GM23338 (cell line): ENCODE measurements around the gene TRIM28. TPM values are rescaled to one million over a fixed set of nuclear protein-coding genes. Genes with fewer than 3 reads are reported as not detected.

Source experiments
- ATAC-seq: fragments of 200-7000 bp; cut with Tn5 transposase; 3 replicates; pipeline ENCODE4 v1.9.1; 2020
- DNase-seq: peaks from one replicate; pipeline ENCODE4 v3.0.0-alpha.2; 2015; ENCODE audit warnings: low spot score
- H2AFZ ChIP-seq: fragments of 200-600 bp; sonication (generic); 2 replicates; pipeline ENCODE4 v1.8.0; 2016; ENCODE audit warnings: antibody characterized with exemption, mild to moderate bottlenecking, moderate library complexity
- H3F3A ChIP-seq: fragments of 200-600 bp; sonication (generic); replicated peaks from 2 replicates; pipeline ENCODE4 v1.8.0; 2017; ENCODE audit warnings: antibody characterized with exemption, mixed run types, low read depth
- H3K27ac ChIP-seq: fragments of 200-600 bp; sonication (generic); 2 replicates; pipeline ENCODE4 v1.6.1; 2016; ENCODE audit warnings: low read depth
- H3K27me3 ChIP-seq: fragments of 200-600 bp; sonication (generic); 2 replicates; pipeline ENCODE4 v1.8.0; 2016; ENCODE audit warnings: mild to moderate bottlenecking, mixed run types, moderate library complexity; ENCODE audit not compliant: insufficient read depth
- H3K36me3 ChIP-seq: fragments of 200-600 bp; sonication (generic); 2 replicates; pipeline ENCODE4 v1.8.0; 2016; ENCODE audit warnings: mild to moderate bottlenecking; ENCODE audit not compliant: insufficient read depth
- H3K4me1 ChIP-seq: fragments of 200-600 bp; sonication (generic); 2 replicates; pipeline ENCODE4 v1.8.0; 2016; ENCODE audit warnings: mild to moderate bottlenecking, moderate library complexity; ENCODE audit not compliant: insufficient read depth
- H3K4me2 ChIP-seq: fragments of 200-600 bp; sonication (generic); 2 replicates; pipeline ENCODE4 v1.7.1; 2017; ENCODE audit warnings: mixed run types
- H3K4me3 ChIP-seq: fragments of 200-600 bp; sonication (generic); 2 replicates; pipeline ENCODE4 v1.6.1; 2016; ENCODE audit warnings: mixed run types
- H3K79me2 ChIP-seq: fragments of 200-600 bp; sonication (generic); replicated peaks from 2 replicates; pipeline ENCODE4 v1.8.0; 2017; ENCODE audit warnings: mild to moderate bottlenecking; ENCODE audit not compliant: insufficient read depth
- H3K9me2 ChIP-seq: fragments of 200-600 bp; sonication (generic); 2 replicates; pipeline ENCODE4 v1.8.0; 2017; ENCODE audit not compliant: insufficient read depth
- H4K20me1 ChIP-seq: fragments of 200-600 bp; sonication (generic); replicated peaks from 2 replicates; pipeline ENCODE4 v1.8.0; 2017; ENCODE audit warnings: mild to moderate bottlenecking; ENCODE audit not compliant: insufficient read depth
- H3K27ac Mint-ChIP-seq: 2 replicates; pipeline ENCODE4 v1.8.0; 2020; ENCODE audit warnings: inconsistent platforms, mild to moderate bottlenecking, moderate library complexity, mixed read lengths
- H3K27me3 Mint-ChIP-seq: 3 replicates; pipeline ENCODE4 v1.8.0; 2022; ENCODE audit warnings: low read depth, mild to moderate bottlenecking, moderate library complexity, mixed read lengths, inconsistent platforms; ENCODE audit not compliant: insufficient read depth, poor library complexity
- H3K36me3 Mint-ChIP-seq: 3 replicates; pipeline ENCODE4 v1.8.0; 2021; ENCODE audit warnings: low read depth, mild to moderate bottlenecking, inconsistent platforms, moderate library complexity, mixed read lengths
- H3K4me1 Mint-ChIP-seq: 3 replicates; pipeline ENCODE4 v1.8.0; 2020; ENCODE audit warnings: mild to moderate bottlenecking, inconsistent platforms, mixed read lengths
- H3K4me3 Mint-ChIP-seq: 3 replicates; pipeline ENCODE4 v1.8.0; 2021; ENCODE audit warnings: moderate library complexity, mild to moderate bottlenecking, inconsistent platforms, mixed read lengths
- H3K9me3 Mint-ChIP-seq: 3 replicates; pipeline ENCODE4 v1.8.0; 2020; ENCODE audit warnings: moderate library complexity, mild to moderate bottlenecking, inconsistent platforms, mixed read lengths
- CREB1 ChIP-seq: fragments of 250-450 bp; sonication (Bioruptor Pico); IDR thresholded peaks from 2 replicates; pipeline ENCODE4 v1.5.0; 2020; ENCODE audit warnings: low read depth, mild to moderate bottlenecking, moderate library complexity
- EZH2 ChIP-seq: fragments of 200-600 bp; sonication (generic); IDR thresholded peaks from one replicate; pipeline ENCODE4 v1.8.0; 2017; ENCODE audit warnings: antibody characterized with exemption, mild to moderate bottlenecking, low read depth; ENCODE audit not compliant: unreplicated experiment
- EZH2phosphoT487 ChIP-seq: fragments of 200-600 bp; sonication (generic); IDR thresholded peaks from one replicate; pipeline ENCODE4 v1.8.1; 2018; ENCODE audit warnings: antibody characterized with exemption; ENCODE audit not compliant: unreplicated experiment
- JUNB ChIP-seq: IDR thresholded peaks from one replicate; pipeline ENCODE4 v1.6.1; 2016; ENCODE audit warnings: antibody characterized with exemption; ENCODE audit not compliant: unreplicated experiment
- NANOG ChIP-seq: IDR thresholded peaks from 2 replicates; pipeline ENCODE4 v1.6.1; 2016; ENCODE audit warnings: antibody characterized with exemption, borderline replicate concordance
- POLR2AphosphoS5 ChIP-seq: IDR thresholded peaks from 2 replicates; pipeline ENCODE4 v1.6.1; 2016; ENCODE audit warnings: antibody characterized with exemption, low read depth
- STAT1 ChIP-seq: IDR thresholded peaks from one replicate; pipeline ENCODE4 v1.6.1; 2016; ENCODE audit warnings: antibody characterized with exemption; ENCODE audit not compliant: unreplicated experiment
- ZNF114 ChIP-seq: fragments of 250-450 bp; sonication (Bioruptor Pico); IDR thresholded peaks from 2 replicates; pipeline ENCODE4 v1.5.0; 2020; ENCODE audit warnings: mild to moderate bottlenecking, moderate library complexity
- ZNF331 ChIP-seq: fragments of 250-450 bp; sonication (Bioruptor Pico); IDR thresholded peaks from 2 replicates; pipeline ENCODE4 v1.5.0; 2020; ENCODE audit warnings: low read depth, mild to moderate bottlenecking, moderate library complexity
- polyA plus RNA-seq: library from polyadenylated mRNA; unstranded; fragments of >200 nt; fragmentation: Nextera tagmentation; extraction: Ambion mirVana; gene quantifications from 2 replicates; pipeline ENCODE4 v1.2.1, GENCODE V29; 2016
- total RNA-seq: library from RNA; depleted of rRNA; stranded (reverse); fragments of >200 nt; shearing (Covaris generic); gene quantifications from 2 replicates; pipeline ENCODE4 v1.2.3, GENCODE V29; 2014
- TF ChIP-seq, protein P1 (sequence below): fragments of 250-450 bp; sonication (Bioruptor Pico); IDR thresholded peaks from 2 replicates; pipeline ENCODE4 v1.5.0; 2020; ENCODE audit warnings: mild to moderate bottlenecking, moderate library complexity
- TF ChIP-seq, protein P2 (sequence below), 2 experiments: fragments of 200-600 bp in 1 of 2; sonication (generic) in 1 of 2; conservative IDR thresholded peaks; 2 replicates each; pipeline versions ENCODE4 v1.5.1 to v1.6.1; 2016 to 2017; ENCODE audit warnings: antibody characterized with exemption in 2 of 2, low read depth in 2 of 2, mild to moderate bottlenecking in 2 of 2, moderate library complexity in 1 of 2
- TF ChIP-seq, protein P3 (sequence below): IDR thresholded peaks from one replicate; pipeline ENCODE4 v1.6.1; 2018; ENCODE audit warnings: antibody characterized with exemption; ENCODE audit not compliant: unreplicated experiment
- TF ChIP-seq, protein P4 (sequence below): IDR thresholded peaks from 2 replicates; pipeline ENCODE4 v1.6.1; 2016; ENCODE audit warnings: antibody characterized with exemption

TRIM28 gene
- total and polyA plus RNA-seq, 2 experiments from 2014 or later, result 920 to 1,430 TPM

DNA sequence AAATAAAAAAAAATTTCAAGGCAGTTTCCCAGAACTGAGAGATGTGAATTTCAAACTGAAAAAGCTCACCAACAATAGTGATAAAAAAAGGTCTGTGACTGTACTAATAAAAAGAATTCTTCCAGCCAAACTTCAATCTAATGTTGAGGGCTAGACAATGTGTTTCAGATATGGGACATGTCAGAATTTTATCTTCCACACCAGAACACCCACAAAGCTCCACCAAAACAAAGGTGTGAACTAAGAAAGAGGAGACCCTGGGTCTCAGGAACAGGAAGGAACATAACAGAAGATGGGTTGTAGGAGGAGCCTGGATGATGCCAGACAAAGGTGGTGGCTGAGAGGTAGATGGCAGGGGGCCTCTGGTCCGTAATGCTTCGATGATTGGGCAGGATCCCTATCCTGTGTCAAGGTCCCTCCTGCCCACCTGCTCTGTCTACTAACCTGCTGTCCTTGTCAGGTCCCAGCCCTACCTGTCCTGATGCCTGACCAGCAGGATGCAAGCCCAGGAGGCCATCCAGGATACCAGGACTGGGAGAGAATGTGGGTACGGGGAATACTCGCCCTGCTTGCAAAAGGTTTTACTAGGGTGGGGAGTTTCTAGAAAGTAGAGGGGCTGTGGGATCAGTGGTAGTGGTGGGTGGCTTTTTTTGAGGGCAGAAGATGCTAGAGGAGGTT lies 24.7 kb downstream of the TRIM28 start:
- H2AFZ ChIP-seq, result no peak overlapping the region
- no peaks in the 10 kb centered on the region; the same call in 1 of the 2 replicates for H3F3A ChIP-seq
- H3K36me3 ChIP-seq, result no peaks in the 10 kb centered on the region
- no peak overlapping the region for H3K4me2 ChIP-seq
- no peaks in the 10 kb centered on the region for H3K9me2 ChIP-seq
- H3K27ac ChIP-seq, result no peak overlapping the region
- ATAC-seq (no peak), DNase-seq (no peak)
- peaks cover 32% of the 10 kb centered on the region for H3K36me3 Mint-ChIP-seq
- peaks cover 13% of the 10 kb centered on the region for H3K4me1 Mint-ChIP-seq
- H3K79me2 ChIP-seq, result no peaks in the 10 kb centered on the region
- H3K27me3 Mint-ChIP-seq, result peaks cover 20% of the 10 kb centered on the region
- H3K4me3 ChIP-seq, result no peak overlapping the region
- no peaks in the 10 kb centered on the region; the same call in 2 of the 3 replicates for H3K9me3 Mint-ChIP-seq
- H3K27me3 ChIP-seq, result peaks cover 11% of the 10 kb centered on the region
- H3K27ac Mint-ChIP-seq, result no peak overlapping the region
- no peak overlapping the region; the same call in 2 of the 3 replicates for H3K4me3 Mint-ChIP-seq
- no peaks in the 10 kb centered on the region for H4K20me1 ChIP-seq
- TF ChIP-seq, protein P1, sequence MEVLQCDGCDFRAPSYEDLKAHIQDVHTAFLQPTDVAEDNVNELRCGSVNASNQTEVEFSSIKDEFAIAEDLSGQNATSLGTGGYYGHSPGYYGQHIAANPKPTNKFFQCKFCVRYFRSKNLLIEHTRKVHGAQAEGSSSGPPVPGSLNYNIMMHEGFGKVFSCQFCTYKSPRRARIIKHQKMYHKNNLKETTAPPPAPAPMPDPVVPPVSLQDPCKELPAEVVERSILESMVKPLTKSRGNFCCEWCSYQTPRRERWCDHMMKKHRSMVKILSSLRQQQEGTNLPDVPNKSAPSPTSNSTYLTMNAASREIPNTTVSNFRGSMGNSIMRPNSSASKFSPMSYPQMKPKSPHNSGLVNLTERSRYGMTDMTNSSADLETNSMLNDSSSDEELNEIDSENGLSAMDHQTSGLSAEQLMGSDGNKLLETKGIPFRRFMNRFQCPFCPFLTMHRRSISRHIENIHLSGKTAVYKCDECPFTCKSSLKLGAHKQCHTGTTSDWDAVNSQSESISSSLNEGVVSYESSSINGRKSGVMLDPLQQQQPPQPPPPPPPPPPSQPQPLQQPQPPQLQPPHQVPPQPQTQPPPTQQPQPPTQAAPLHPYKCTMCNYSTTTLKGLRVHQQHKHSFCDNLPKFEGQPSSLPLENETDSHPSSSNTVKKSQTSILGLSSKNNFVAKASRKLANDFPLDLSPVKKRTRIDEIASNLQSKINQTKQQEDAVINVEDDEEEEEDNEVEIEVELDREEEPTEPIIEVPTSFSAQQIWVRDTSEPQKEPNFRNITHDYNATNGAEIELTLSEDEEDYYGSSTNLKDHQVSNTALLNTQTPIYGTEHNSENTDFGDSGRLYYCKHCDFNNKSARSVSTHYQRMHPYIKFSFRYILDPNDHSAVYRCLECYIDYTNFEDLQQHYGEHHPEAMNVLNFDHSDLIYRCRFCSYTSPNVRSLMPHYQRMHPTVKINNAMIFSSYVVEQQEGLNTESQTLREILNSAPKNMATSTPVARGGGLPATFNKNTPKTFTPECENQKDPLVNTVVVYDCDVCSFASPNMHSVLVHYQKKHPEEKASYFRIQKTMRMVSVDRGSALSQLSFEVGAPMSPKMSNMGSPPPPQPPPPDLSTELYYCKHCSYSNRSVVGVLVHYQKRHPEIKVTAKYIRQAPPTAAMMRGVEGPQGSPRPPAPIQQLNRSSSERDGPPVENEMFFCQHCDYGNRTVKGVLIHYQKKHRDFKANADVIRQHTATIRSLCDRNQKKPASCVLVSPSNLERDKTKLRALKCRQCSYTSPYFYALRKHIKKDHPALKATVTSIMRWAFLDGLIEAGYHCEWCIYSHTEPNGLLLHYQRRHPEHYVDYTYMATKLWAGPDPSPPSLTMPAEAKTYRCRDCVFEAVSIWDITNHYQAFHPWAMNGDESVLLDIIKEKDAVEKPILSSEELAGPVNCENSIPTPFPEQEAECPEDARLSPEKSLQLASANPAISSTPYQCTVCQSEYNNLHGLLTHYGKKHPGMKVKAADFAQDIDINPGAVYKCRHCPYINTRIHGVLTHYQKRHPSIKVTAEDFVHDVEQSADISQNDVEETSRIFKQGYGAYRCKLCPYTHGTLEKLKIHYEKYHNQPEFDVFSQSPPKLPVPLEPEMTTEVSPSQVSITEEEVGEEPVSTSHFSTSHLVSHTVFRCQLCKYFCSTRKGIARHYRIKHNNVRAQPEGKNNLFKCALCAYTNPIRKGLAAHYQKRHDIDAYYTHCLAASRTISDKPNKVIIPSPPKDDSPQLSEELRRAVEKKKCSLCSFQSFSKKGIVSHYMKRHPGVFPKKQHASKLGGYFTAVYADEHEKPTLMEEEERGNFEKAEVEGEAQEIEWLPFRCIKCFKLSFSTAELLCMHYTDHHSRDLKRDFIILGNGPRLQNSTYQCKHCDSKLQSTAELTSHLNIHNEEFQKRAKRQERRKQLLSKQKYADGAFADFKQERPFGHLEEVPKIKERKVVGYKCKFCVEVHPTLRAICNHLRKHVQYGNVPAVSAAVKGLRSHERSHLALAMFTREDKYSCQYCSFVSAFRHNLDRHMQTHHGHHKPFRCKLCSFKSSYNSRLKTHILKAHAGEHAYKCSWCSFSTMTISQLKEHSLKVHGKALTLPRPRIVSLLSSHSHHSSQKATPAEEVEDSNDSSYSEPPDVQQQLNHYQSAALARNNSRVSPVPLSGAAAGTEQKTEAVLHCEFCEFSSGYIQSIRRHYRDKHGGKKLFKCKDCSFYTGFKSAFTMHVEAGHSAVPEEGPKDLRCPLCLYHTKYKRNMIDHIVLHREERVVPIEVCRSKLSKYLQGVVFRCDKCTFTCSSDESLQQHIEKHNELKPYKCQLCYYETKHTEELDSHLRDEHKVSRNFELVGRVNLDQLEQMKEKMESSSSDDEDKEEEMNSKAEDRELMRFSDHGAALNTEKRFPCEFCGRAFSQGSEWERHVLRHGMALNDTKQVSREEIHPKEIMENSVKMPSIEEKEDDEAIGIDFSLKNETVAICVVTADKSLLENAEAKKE (CRISPR knock-in tag), result no peak
- TF ChIP-seq JUNB (no peak), ZNF114 (CRISPR knock-in tag) (no peak), EZH2phosphoT487 (no peak), NANOG (no peak), CREB1 (CRISPR knock-in tag) (no peak), POLR2AphosphoS5 (no peak), EZH2 (no peak), STAT1 (no peak), ZNF331 (CRISPR knock-in tag) (no peak)
- TF ChIP-seq, protein P2, sequence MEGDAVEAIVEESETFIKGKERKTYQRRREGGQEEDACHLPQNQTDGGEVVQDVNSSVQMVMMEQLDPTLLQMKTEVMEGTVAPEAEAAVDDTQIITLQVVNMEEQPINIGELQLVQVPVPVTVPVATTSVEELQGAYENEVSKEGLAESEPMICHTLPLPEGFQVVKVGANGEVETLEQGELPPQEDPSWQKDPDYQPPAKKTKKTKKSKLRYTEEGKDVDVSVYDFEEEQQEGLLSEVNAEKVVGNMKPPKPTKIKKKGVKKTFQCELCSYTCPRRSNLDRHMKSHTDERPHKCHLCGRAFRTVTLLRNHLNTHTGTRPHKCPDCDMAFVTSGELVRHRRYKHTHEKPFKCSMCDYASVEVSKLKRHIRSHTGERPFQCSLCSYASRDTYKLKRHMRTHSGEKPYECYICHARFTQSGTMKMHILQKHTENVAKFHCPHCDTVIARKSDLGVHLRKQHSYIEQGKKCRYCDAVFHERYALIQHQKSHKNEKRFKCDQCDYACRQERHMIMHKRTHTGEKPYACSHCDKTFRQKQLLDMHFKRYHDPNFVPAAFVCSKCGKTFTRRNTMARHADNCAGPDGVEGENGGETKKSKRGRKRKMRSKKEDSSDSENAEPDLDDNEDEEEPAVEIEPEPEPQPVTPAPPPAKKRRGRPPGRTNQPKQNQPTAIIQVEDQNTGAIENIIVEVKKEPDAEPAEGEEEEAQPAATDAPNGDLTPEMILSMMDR (conservative IDR thresholded peaks at IDR 0.05; ENCODE audit: low read depth in 2 of 2), result no peak
- TF ChIP-seq, protein P3, sequence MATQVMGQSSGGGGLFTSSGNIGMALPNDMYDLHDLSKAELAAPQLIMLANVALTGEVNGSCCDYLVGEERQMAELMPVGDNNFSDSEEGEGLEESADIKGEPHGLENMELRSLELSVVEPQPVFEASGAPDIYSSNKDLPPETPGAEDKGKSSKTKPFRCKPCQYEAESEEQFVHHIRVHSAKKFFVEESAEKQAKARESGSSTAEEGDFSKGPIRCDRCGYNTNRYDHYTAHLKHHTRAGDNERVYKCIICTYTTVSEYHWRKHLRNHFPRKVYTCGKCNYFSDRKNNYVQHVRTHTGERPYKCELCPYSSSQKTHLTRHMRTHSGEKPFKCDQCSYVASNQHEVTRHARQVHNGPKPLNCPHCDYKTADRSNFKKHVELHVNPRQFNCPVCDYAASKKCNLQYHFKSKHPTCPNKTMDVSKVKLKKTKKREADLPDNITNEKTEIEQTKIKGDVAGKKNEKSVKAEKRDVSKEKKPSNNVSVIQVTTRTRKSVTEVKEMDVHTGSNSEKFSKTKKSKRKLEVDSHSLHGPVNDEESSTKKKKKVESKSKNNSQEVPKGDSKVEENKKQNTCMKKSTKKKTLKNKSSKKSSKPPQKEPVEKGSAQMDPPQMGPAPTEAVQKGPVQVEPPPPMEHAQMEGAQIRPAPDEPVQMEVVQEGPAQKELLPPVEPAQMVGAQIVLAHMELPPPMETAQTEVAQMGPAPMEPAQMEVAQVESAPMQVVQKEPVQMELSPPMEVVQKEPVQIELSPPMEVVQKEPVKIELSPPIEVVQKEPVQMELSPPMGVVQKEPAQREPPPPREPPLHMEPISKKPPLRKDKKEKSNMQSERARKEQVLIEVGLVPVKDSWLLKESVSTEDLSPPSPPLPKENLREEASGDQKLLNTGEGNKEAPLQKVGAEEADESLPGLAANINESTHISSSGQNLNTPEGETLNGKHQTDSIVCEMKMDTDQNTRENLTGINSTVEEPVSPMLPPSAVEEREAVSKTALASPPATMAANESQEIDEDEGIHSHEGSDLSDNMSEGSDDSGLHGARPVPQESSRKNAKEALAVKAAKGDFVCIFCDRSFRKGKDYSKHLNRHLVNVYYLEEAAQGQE, result no peak
- TF ChIP-seq, protein P4, sequence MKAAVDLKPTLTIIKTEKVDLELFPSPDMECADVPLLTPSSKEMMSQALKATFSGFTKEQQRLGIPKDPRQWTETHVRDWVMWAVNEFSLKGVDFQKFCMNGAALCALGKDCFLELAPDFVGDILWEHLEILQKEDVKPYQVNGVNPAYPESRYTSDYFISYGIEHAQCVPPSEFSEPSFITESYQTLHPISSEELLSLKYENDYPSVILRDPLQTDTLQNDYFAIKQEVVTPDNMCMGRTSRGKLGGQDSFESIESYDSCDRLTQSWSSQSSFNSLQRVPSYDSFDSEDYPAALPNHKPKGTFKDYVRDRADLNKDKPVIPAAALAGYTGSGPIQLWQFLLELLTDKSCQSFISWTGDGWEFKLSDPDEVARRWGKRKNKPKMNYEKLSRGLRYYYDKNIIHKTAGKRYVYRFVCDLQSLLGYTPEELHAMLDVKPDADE, result no peak
- H3K4me1 ChIP-seq, result peaks cover 4% of the 10 kb centered on the region; the same call in 1 of the 2 replicates
